Progenitor cell of endocrine pancreas (in vitro differentiated cells): ENCODE data around the gene WDFY2. TPM values are rescaled to one million over a fixed set of nuclear protein-coding genes. Genes with fewer than 3 reads are reported as not detected.
A peak's percentile ranks its signal among the peaks of the same experiment; 100 is the strongest.

ENCODE experiments used
- DNase-seq: peaks from one replicate; pipeline ENCODE4 v3.0.0; 2021; ENCODE audit warnings: low spot score; ENCODE audit not compliant: unreplicated experiment
- H3K27ac Mint-ChIP-seq: 2 replicates; pipeline ENCODE4 v1.8.0; 2021; ENCODE audit warnings: mild to moderate bottlenecking, moderate library complexity, mixed read lengths
- H3K27me3 Mint-ChIP-seq: 2 replicates; pipeline ENCODE4 v1.8.0; 2021; ENCODE audit warnings: mixed read lengths
- H3K36me3 Mint-ChIP-seq: 2 replicates; pipeline ENCODE4 v1.8.0; 2022; ENCODE audit warnings: mixed read lengths; ENCODE audit not compliant: insufficient read depth
- H3K4me1 Mint-ChIP-seq: 2 replicates; pipeline ENCODE4 v1.8.0; 2021; ENCODE audit warnings: low read depth, mixed read lengths
- H3K4me3 Mint-ChIP-seq: 2 replicates; pipeline ENCODE4 v1.8.0; 2021; ENCODE audit warnings: low read depth, mild to moderate bottlenecking, moderate library complexity, mixed read lengths
- H3K9me3 Mint-ChIP-seq: 2 replicates; pipeline ENCODE4 v1.8.0; 2021; ENCODE audit warnings: low read depth, mixed read lengths
- total RNA-seq: library from RNA; stranded (reverse); gene quantifications from 2 replicates; pipeline ENCODE4 v1.2.1, GENCODE V29; 2021
- TF ChIP-seq, protein P1 (sequence below): fragments of 200-600 bp; sonication (generic); IDR thresholded peaks from one replicate; pipeline ENCODE4 v1.5.0; 2021; ENCODE audit warnings: antibody characterized with exemption, mild to moderate bottlenecking; ENCODE audit not compliant: unreplicated experiment

WDFY2 gene
- total RNA-seq, 1 donor from 2014 or later = 17.2 TPM

DNA sequence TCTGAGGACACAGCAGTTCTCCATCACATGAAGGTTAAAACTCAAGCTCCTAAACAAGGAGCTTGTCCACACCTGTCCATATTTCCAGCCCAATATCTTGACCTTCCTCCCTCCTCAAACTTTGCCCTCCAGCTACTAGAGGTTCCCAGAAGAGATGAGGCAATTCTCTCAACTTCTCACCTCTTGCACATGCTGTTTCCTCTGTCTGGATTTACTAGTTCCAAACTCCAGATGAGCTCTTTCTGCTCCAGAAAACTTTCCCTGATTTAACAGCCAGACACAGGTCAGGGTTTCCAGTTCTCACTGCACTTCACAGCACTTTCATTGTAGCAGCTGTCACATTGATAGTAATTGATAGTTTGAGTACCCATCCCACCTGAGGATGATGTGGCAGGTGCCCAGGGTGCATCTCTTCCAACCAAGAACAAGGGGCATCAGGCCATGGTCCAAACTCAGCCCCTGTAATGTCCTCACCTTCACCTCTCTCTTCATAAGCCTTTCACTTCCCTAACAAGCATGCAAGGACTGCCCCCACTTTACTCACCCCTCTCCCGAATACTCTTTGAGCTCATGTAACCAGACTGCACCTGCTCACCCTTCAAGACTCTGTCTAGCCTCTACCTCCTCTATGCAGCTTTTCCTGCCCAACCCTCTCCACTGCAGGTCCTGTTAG, 3.0 kb upstream of the WDFY2 start:
- no peak for DNase-seq
- TF ChIP-seq, protein P1, sequence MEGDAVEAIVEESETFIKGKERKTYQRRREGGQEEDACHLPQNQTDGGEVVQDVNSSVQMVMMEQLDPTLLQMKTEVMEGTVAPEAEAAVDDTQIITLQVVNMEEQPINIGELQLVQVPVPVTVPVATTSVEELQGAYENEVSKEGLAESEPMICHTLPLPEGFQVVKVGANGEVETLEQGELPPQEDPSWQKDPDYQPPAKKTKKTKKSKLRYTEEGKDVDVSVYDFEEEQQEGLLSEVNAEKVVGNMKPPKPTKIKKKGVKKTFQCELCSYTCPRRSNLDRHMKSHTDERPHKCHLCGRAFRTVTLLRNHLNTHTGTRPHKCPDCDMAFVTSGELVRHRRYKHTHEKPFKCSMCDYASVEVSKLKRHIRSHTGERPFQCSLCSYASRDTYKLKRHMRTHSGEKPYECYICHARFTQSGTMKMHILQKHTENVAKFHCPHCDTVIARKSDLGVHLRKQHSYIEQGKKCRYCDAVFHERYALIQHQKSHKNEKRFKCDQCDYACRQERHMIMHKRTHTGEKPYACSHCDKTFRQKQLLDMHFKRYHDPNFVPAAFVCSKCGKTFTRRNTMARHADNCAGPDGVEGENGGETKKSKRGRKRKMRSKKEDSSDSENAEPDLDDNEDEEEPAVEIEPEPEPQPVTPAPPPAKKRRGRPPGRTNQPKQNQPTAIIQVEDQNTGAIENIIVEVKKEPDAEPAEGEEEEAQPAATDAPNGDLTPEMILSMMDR = no peak
- no peak overlapping the region for H3K27ac Mint-ChIP-seq
- no peak overlapping the region for H3K4me3 Mint-ChIP-seq
- no peaks in the 10 kb centered on the region for H3K9me3 Mint-ChIP-seq
- H3K4me1 Mint-ChIP-seq = peaks cover 15% of the 10 kb centered on the region
- peaks cover 12% of the 10 kb centered on the region for H3K27me3 Mint-ChIP-seq
- no peaks in the 10 kb centered on the region for H3K36me3 Mint-ChIP-seq

GRCh38 chr13:51583469-51583874, 790 bp upstream of the WDFY2 start:
- H3K9me3 Mint-ChIP-seq = no peaks in the 10 kb centered on the region
- H3K4me1 Mint-ChIP-seq = peaks cover 10% of the 10 kb centered on the region
- H3K36me3 Mint-ChIP-seq = no peaks in the 10 kb centered on the region
- H3K27me3 Mint-ChIP-seq = peaks cover 12% of the 10 kb centered on the region
- TF ChIP-seq, protein P1 = no peak
- peak overlapping the region; percentile 96 for H3K27ac Mint-ChIP-seq
- DNase-seq = no peak
- H3K4me3 Mint-ChIP-seq = peak overlapping the region; percentile 82

DNA sequence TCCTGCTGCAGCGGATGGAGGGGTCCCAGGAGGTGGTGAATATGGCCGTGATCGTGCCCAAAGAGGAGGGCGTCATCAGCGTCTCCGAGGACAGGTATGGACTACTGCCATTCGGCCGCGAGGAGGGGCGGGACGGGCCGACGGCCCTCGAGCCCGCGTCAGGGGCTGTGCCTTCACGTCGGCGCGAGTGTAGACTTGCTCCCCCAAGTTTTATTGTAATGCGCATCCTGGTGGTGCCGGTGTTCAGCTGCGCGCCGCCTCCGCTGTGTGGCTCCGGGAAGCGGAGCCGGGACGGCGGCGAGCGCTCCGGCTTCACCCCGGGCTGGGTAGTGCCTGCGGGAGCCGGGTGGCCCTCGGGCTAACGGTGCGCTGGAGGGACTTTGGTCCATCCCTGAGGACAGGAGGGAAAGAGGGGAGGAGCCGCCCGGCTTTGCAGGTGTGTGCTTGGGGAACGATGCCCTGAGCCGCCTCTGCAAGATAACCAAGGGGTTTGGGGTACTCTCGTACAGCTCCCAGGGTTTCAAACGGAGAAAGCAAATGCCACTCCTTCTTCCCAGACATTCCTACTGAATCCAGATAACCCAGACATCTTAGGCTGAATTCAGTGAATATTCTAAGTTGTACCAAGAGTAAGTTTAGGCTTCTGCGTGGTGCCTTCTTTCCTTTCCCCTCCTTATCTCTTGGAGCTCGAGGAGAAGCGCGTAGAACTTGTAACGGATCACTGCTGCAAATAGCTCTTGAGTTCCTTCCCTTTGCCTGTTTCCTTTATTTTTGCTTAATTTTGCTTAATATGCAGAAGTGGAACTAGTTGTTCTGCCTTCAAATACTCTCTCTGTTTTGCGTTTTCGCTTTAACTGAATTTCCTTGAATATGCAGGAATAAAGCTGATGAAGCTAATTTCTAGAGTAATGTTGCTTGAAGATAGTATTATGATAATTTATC, 740 bp downstream of the WDFY2 start:
- Mint-ChIP-seq H3K27ac (peak overlapping the region; percentile 29), H3K36me3 (no peaks in the 10 kb centered on the region), H3K4me1 (peaks cover 10% of the 10 kb centered on the region), H3K4me3 (peak overlapping the region; percentile 82), H3K9me3 (no peaks in the 10 kb centered on the region), H3K27me3 (peaks cover 12% of the 10 kb centered on the region)
- TF ChIP-seq, protein P1 = no peak
- peak; percentile 53 for DNase-seq

- no peaks in the 10 kb centered on the region for H3K36me3 Mint-ChIP-seq
- peak overlapping the region; percentile 82 for H3K4me3 Mint-ChIP-seq
- H3K9me3 Mint-ChIP-seq = no peaks in the 10 kb centered on the region
- TF ChIP-seq, protein P1 = no peak
- H3K27me3 Mint-ChIP-seq = peaks cover 8% of the 10 kb centered on the region
- H3K27ac Mint-ChIP-seq = no peak overlapping the region
- peaks cover 10% of the 10 kb centered on the region for H3K4me1 Mint-ChIP-seq
- no peak for DNase-seq
Measured at GRCh38 chr13:51585696-51586095, 1.4 kb downstream of the WDFY2 start.

DNA sequence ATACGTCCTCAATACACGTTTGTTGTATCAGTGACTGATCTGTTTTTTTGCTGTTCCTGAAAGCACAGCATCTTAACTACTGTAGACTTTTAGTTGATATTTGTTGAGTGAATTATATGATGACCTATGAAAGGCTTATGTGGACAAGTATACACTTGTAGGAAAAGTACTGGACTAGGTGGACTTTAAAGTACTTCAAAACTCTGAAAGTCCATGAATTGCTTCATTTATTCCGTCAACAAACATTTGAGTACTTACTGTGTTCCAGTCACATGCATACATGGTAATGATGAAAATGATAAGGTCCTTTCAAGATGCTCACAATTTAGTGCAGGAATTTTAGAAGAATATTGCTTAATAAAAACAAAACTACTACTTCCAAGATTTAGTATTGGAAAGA, 3.1 kb downstream of the WDFY2 start:
- Mint-ChIP-seq H3K36me3 (no peaks in the 10 kb centered on the region), H3K9me3 (no peaks in the 10 kb centered on the region), H3K27ac (no peak overlapping the region), H3K27me3 (no peaks in the 10 kb centered on the region), H3K4me3 (no peak overlapping the region), H3K4me1 (peaks cover 20% of the 10 kb centered on the region)
- TF ChIP-seq, protein P1 = no peak
- no peak for DNase-seq
